GM21717 (cell line): ENCODE measurements around the gene RBM20.
"Not testable (repeated sequence)": the region's sequence is repeated elsewhere in the genome, so short reads cannot be mapped to it uniquely, and the experiment has no call there.

ENCODE experiments used
- ATAC-seq: cut with Tn5 transposase; IDR thresholded peaks from one replicate; pipeline ENCODE4 v1.9.1; 2021; ENCODE audit warnings: mild to moderate bottlenecking, moderate library complexity; ENCODE audit not compliant: unreplicated experiment

Gene RBM20

DNA sequence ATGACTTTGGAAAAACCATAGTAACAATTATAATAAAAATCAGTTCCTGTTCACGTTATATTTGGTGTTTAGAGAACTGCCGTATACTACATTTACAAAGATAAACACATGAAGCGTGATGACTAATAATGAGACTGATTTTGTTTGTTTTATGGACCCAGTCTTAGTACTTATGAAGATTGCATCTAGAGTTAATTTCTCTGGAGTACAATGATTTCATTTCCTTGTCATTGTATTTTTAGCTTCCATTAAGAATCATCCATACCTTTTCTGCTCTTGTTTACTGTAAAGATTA is 2.9 kb downstream of the RBM20 start:
- no peak for ATAC-seq

DNA sequence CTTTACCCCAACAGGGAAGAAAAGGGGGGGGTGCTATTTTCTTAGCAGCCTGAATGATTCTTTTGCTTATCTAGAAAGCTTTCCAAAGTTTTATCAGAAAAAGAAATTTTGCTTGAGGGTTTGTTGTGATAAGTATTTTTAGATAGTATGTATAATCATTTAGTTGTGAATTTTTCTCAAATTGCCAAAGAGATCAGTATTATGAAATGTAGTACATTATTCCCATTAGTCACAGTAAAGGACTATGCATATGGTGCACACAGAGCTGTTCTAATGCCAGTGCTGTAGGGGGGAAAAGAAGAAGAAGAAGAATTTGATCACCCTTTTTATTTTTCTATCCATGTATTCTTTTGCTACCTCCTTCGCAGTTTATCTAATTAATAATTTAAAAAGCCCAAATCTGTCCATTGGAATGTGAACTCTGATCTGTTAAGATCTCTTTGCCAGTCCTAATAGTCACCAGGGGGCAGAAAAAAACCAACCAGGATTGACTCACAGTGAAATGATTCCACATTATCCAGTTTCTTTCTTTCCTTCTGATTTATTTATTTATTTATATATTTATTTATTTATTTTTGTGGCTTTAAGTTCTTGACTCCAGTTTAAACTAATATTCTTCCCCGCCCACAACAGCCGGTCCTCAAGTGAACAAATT is 4.7 kb downstream of the RBM20 start:
- ATAC-seq = no peak

GRCh38 chr10:110649347-110650264 is 5.5 kb downstream of the RBM20 start:
- no peak for ATAC-seq

DNA sequence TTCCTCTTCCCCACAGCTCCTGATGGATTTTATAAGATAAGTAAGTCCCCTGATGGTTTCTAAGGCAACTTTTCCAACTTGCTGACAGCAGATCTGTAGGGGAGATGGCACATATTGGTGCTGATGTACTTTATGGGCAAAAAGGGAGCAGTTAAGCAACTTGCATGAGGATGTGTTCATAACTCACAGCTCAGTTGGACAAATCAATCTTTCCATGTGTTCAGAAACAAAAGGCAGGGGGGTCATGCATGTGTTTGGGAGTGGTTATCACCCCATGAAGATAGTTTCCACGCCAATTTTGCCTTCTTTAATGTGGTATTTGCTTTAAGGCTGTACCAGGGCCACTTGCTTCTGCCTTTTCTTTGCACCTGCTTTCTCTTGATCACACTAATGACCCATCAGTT is 6.1 kb downstream of the RBM20 start:
- ATAC-seq = no peak

DNA sequence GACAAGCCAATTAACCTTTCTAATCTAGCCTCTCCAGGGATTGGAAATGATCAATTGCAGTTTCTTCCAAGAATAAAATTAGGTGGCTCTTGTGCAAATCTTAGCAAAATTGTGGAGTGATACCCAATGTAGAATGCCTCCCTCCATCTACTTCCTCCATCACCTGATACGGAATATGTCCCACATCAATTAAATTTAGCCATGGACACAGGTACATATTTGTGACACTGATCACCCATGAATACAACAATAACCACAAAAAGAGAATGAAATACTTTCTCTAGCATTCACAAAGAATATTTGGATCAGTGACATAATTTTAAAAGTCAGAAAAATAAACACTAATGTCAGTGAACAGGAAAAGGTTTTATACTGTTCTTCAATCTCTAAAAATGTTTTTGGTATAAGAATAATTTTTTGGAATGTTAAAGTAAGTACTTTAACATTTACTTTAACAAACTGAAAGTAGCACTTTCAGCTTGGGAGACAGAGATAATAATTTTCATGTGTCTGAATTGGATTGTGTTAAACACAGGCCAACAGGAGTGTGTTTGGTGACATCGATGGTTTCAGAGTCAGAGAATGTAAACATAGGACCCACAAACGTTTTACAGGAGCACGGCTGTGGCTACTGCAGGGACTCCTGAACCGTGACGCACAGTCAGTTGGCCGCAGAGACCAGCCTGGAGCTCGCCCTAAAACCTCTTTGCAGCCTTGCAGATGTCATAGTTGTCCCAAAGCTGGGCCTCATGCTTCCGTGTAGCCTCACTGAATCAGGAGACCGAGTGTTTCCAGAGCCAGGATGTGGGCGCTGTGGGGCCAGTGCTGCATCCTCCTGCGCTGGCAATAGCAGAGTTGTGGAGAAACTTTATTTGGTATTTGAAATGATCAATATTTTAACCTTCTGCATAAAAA is 7.2 kb downstream of the RBM20 start:
- ATAC-seq = peak; percentile 60

- no peak for ATAC-seq
Measured at GRCh38 chr10:110652475-110653118, 8.5 kb downstream of the RBM20 start.

- ATAC-seq = no peak
Measured at GRCh38 chr10:110655320-110655719, 11.2 kb downstream of the RBM20 start.

GRCh38 chr10:110656612-110657011 is 12.5 kb downstream of the RBM20 start:
- ATAC-seq = no peak

DNA sequence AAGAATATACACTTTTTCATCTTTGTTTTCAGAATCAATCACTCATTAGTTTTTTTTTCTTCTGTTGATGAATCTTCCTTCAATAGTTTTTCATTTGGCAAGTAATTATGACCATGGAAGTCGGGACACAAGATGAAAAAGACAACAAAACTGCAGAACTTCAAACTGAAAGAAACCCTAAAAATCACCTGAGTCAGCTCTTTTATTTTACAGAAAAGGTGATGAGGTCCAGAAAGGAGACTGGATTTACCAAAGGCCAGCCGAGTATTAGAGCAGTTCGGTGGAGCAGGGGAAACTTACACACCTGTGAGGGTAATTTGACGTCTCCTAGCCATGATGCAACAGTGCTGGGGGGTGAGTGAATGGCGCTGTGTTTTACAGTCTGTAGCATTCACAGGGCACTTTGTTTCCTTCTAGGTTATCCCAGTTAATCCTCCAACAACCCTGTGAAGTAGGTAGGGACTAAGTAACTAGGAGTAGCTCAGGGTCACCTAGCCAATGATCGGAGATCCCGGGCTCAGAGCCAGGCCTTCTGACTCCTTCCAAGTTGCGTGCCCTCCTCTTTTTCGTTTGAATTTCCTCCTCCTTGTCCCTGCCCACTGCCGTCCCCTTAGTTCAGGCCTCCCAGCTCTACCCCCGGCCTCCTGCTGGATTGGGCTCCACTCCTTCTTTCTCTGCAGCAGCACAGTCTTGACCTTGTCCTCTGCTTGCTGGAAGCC is 14.0 kb downstream of the RBM20 start:
- ATAC-seq = no peak

- no peak for ATAC-seq
Measured at GRCh38 chr10:110659558-110659957, 15.4 kb downstream of the RBM20 start.

GRCh38 chr10:110660289-110660688 is 16.2 kb downstream of the RBM20 start:
- not testable (repeated sequence) for ATAC-seq

- ATAC-seq = no peak
Measured at GRCh38 chr10:110661292-110661691, 17.2 kb downstream of the RBM20 start.

DNA sequence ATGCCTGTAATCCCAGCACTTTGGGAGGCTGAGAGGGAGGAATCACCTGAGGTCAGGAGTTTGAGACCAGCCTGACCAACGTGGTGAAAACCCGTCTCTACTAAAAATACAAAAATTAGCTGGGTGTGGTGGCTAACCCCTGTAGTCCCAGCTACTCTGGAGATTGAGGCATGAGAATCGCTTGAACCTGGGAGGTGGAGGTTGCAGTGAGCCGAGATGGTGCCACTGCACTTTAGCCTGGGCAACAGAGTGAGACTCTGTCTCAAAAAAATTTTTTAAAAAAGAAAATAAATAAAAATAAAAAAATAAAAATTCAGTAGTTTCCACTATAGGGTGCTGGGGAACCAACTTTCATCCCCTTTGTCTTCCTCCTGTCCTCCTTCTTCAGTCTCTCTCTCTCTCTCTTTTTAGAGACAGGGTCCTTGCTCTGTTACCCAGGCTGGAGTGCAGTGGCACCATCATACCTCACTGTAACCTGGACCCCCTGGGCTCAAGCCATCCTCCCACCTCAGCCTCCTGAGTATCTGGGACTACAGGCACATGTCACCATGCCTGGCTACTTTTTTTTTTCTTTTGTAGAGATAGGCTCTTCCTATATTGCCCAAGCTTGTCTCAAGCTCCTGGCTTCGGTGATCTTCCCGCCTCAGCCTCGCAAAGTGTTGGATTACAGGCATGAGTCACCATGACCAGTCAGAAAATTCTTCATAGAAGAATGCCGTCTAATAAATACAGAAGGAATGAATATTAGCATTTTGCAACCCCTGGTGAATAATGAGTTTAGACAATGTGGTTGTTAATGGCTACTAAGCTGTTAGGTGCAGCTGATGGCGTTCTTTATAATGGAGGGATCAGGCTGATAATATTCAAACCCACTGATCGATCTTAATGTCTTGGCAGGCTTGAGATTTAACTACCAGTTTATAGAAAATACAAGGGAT is 20.6 kb downstream of the RBM20 start:
- no peak for ATAC-seq

DNA sequence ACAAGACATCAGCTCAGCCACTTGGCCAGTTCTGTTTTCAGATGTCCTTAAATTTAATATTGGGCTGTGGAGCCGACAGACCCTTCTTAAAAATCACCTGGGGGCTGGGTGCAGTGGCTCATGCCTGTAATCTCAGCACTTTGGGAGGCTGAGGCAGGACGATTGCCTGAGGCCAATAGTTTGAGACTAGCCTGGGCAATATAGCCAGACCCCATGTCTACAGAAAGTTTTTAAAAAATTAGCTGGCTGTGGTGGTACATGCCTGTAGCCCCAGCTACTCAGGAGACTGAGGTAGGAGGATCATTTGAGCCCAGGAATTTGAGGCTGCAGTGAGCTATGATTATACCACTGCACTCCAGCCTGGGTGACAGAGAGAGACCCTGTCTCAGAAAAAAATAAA is 22.1 kb downstream of the RBM20 start:
- not testable (repeated sequence) for ATAC-seq

- no peak for ATAC-seq
Measured at GRCh38 chr10:110666673-110667072, 22.5 kb downstream of the RBM20 start.

GRCh38 chr10:110667620-110668343 is 23.6 kb downstream of the RBM20 start:
- ATAC-seq = no peak

DNA sequence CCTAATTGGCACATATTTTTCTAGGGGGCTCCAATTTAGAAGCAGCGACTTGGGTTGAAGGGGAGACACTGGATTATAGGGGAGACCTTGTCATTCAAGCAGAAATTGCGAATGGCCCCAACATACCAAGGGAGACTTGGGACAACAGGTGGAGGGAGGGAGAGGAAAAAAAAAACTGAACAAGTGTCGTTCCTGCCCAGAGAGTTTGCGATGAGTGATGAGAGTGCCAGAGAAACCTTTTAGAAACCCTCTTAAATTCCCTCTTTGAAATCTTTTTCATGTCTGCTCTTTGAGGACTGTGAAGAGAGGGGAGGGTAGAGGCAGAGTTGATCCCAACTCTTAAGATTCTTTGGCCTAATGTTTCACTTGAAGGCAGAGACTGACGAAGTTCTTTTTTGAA is 24.3 kb downstream of the RBM20 start:
- ATAC-seq = no peak

- no peak for ATAC-seq
Measured at GRCh38 chr10:110670335-110670734, 26.2 kb downstream of the RBM20 start.
